Activated T-cell treated with anti-CD3 and anti-CD28 coated beads, Interleukin-2, amount 50 U/mL, for 4 hours (primary cell): ENCODE data around the gene ITGAX. TPM values are rescaled to one million over a fixed set of nuclear protein-coding genes. Genes with fewer than 3 reads are reported as not detected.
"Not testable (repeated sequence)": the region's sequence is repeated elsewhere in the genome, so short reads cannot be mapped to it uniquely, and the experiment has no call there.

ENCODE experiments used
- ATAC-seq, 2 donors: fragments of 200-7000 bp; cut with Tn5 transposase; one replicate each; pipeline ENCODE4 v1.10.0; 2021
- DNase-seq: peaks from one replicate; pipeline ENCODE4 v3.0.0-alpha.2; 2020
- H3K27me3 Mint-ChIP-seq: one replicate; pipeline ENCODE4 v1.8.0; 2021; ENCODE audit warnings: low read depth, mixed read lengths
- H3K36me3 Mint-ChIP-seq: one replicate; pipeline ENCODE4 v1.8.0; 2022; ENCODE audit warnings: mixed read lengths; ENCODE audit not compliant: insufficient read depth
- H3K4me1 Mint-ChIP-seq: one replicate; pipeline ENCODE4 v1.8.0; 2021; ENCODE audit warnings: low read depth, mixed read lengths
- H3K4me3 Mint-ChIP-seq: one replicate; pipeline ENCODE4 v1.8.0; 2021; ENCODE audit warnings: mild to moderate bottlenecking, moderate library complexity, mixed read lengths
- H3K9me3 Mint-ChIP-seq: one replicate; pipeline ENCODE4 v1.8.0; 2021; ENCODE audit warnings: mixed read lengths
- total RNA-seq, 3 donors: library from RNA; stranded (reverse); gene quantifications; one replicate each; pipeline ENCODE4 v1.2.1, GENCODE V29; 2021

ITGAX gene
- total RNA-seq, 3 donors from 2014 or later, result 0.89 to 2.3 (median 2.2) TPM

GRCh38 chr16:31401436-31401835 lies 46.5 kb downstream of the ITGAX start:
- ATAC-seq (no peak), DNase-seq (no peak)
- Mint-ChIP-seq H3K4me1 (peaks cover 9% of the 10 kb centered on the region), H3K4me3 (no peak overlapping the region), H3K36me3 (no peaks in the 10 kb centered on the region), H3K9me3 (peaks cover 9% of the 10 kb centered on the region), H3K27me3 (no peaks in the 10 kb centered on the region)

- Mint-ChIP-seq H3K4me1 (peaks cover 9% of the 10 kb centered on the region), H3K4me3 (no peak overlapping the region), H3K9me3 (peaks cover 9% of the 10 kb centered on the region), H3K36me3 (no peaks in the 10 kb centered on the region), H3K27me3 (no peaks in the 10 kb centered on the region)
- DNase-seq (no peak), ATAC-seq (no peak)
Observed at GRCh38 chr16:31402687-31403086, 47.7 kb downstream of the ITGAX start.

- peaks cover 3% of the 10 kb centered on the region for H3K27me3 Mint-ChIP-seq
Observed at GRCh38 chr16:31403590-31404352, 48.8 kb downstream of the ITGAX start.

GRCh38 chr16:31404353-31405064 lies 49.5 kb downstream of the ITGAX start:
- H3K4me3 Mint-ChIP-seq, result no peak overlapping the region
- H3K9me3 Mint-ChIP-seq, result peaks cover 6% of the 10 kb centered on the region
- H3K27me3 Mint-ChIP-seq, result peaks cover 3% of the 10 kb centered on the region
- DNase-seq, result no peak
- H3K4me1 Mint-ChIP-seq, result peaks cover 9% of the 10 kb centered on the region
- no peaks in the 10 kb centered on the region for H3K36me3 Mint-ChIP-seq
- no peak for ATAC-seq

More at GRCh38 chr16:31403590-31404352, 48.8 kb downstream of the ITGAX start:
- DNase-seq (no peak), ATAC-seq (no peak)
- H3K4me1 Mint-ChIP-seq, result peaks cover 9% of the 10 kb centered on the region
- H3K4me3 Mint-ChIP-seq, result no peak overlapping the region
- H3K36me3 Mint-ChIP-seq, result no peaks in the 10 kb centered on the region
- peaks cover 9% of the 10 kb centered on the region for H3K9me3 Mint-ChIP-seq

- peaks cover 2% of the 10 kb centered on the region for H3K4me1 Mint-ChIP-seq
- no peaks in the 10 kb centered on the region for H3K9me3 Mint-ChIP-seq
- no peak for ATAC-seq
- H3K36me3 Mint-ChIP-seq, result no peaks in the 10 kb centered on the region
- H3K27me3 Mint-ChIP-seq, result peaks cover 8% of the 10 kb centered on the region
- no peak overlapping the region for H3K4me3 Mint-ChIP-seq
- no peak for DNase-seq
Observed at GRCh38 chr16:31407406-31407805, 52.4 kb downstream of the ITGAX start.

- H3K27me3 Mint-ChIP-seq, result peaks cover 8% of the 10 kb centered on the region
- H3K4me1 Mint-ChIP-seq, result peaks cover 1% of the 10 kb centered on the region
- H3K9me3 Mint-ChIP-seq, result no peaks in the 10 kb centered on the region
- H3K36me3 Mint-ChIP-seq, result no peaks in the 10 kb centered on the region
- ATAC-seq, result no peak
- no peak overlapping the region for H3K4me3 Mint-ChIP-seq
- no peak for DNase-seq
Observed at GRCh38 chr16:31409433-31409832, 54.5 kb downstream of the ITGAX start.

- Mint-ChIP-seq H3K36me3 (no peaks in the 10 kb centered on the region), H3K27me3 (peaks cover 8% of the 10 kb centered on the region), H3K4me1 (peaks cover 7% of the 10 kb centered on the region), H3K4me3 (no peak overlapping the region), H3K9me3 (no peaks in the 10 kb centered on the region)
- ATAC-seq (no peak), DNase-seq (no peak)
Observed at GRCh38 chr16:31410082-31410481, 55.1 kb downstream of the ITGAX start.

GRCh38 chr16:31411024-31411844 lies 56.3 kb downstream of the ITGAX start:
- ATAC-seq, result no peak
- Mint-ChIP-seq H3K9me3 (no peaks in the 10 kb centered on the region), H3K27me3 (peaks cover 8% of the 10 kb centered on the region), H3K4me1 (peaks cover 14% of the 10 kb centered on the region), H3K36me3 (no peaks in the 10 kb centered on the region), H3K4me3 (no peak overlapping the region)
- DNase-seq, result no peak

GRCh38 chr16:31412750-31413149 lies 57.8 kb downstream of the ITGAX start:
- Mint-ChIP-seq H3K4me3 (no peak overlapping the region), H3K9me3 (no peaks in the 10 kb centered on the region), H3K27me3 (peaks cover 13% of the 10 kb centered on the region), H3K4me1 (peaks cover 16% of the 10 kb centered on the region), H3K36me3 (no peaks in the 10 kb centered on the region)
- ATAC-seq (no peak), DNase-seq (no peak)

- H3K4me1 Mint-ChIP-seq, result peaks cover 16% of the 10 kb centered on the region
- H3K9me3 Mint-ChIP-seq, result no peaks in the 10 kb centered on the region
- H3K27me3 Mint-ChIP-seq, result peaks cover 18% of the 10 kb centered on the region
- ATAC-seq, result no peak
- DNase-seq, result no peak
- H3K36me3 Mint-ChIP-seq, result no peaks in the 10 kb centered on the region
- no peak overlapping the region for H3K4me3 Mint-ChIP-seq
Observed at GRCh38 chr16:31413381-31413780, 58.4 kb downstream of the ITGAX start.

- DNase-seq (no peak), ATAC-seq (no peak)
- H3K9me3 Mint-ChIP-seq, result no peaks in the 10 kb centered on the region
- H3K4me3 Mint-ChIP-seq, result no peak overlapping the region
- H3K4me1 Mint-ChIP-seq, result peaks cover 16% of the 10 kb centered on the region
- peaks cover 17% of the 10 kb centered on the region for H3K27me3 Mint-ChIP-seq
- no peaks in the 10 kb centered on the region for H3K36me3 Mint-ChIP-seq
Observed at GRCh38 chr16:31413943-31414342, 59.0 kb downstream of the ITGAX start.

GRCh38 chr16:31414706-31415105 lies 59.7 kb downstream of the ITGAX start:
- H3K4me1 Mint-ChIP-seq, result peaks cover 18% of the 10 kb centered on the region
- DNase-seq (no peak), ATAC-seq (no peak)
- peaks cover 17% of the 10 kb centered on the region for H3K27me3 Mint-ChIP-seq
- no peaks in the 10 kb centered on the region for H3K9me3 Mint-ChIP-seq
- H3K36me3 Mint-ChIP-seq, result no peaks in the 10 kb centered on the region
- no peak overlapping the region for H3K4me3 Mint-ChIP-seq

- H3K4me1 Mint-ChIP-seq, result peaks cover 22% of the 10 kb centered on the region
- H3K4me3 Mint-ChIP-seq, result no peak overlapping the region
- no peak for DNase-seq
- no peaks in the 10 kb centered on the region for H3K36me3 Mint-ChIP-seq
- H3K27me3 Mint-ChIP-seq, result peaks cover 13% of the 10 kb centered on the region
- ATAC-seq, result no peak
- H3K9me3 Mint-ChIP-seq, result no peaks in the 10 kb centered on the region
Observed at GRCh38 chr16:31416371-31416770, 61.4 kb downstream of the ITGAX start.

GRCh38 chr16:31417036-31417435 lies 62.1 kb downstream of the ITGAX start:
- ATAC-seq, H3K4me3 Mint-ChIP-seq, DNase-seq, H3K9me3 Mint-ChIP-seq, H3K36me3 Mint-ChIP-seq: not testable (repeated sequence)
- Mint-ChIP-seq H3K27me3 (peaks cover 13% of the 10 kb centered on the region), H3K4me1 (peaks cover 26% of the 10 kb centered on the region)
